ENCODE measurements around the gene RABEP1.

Gene RABEP1

DNA sequence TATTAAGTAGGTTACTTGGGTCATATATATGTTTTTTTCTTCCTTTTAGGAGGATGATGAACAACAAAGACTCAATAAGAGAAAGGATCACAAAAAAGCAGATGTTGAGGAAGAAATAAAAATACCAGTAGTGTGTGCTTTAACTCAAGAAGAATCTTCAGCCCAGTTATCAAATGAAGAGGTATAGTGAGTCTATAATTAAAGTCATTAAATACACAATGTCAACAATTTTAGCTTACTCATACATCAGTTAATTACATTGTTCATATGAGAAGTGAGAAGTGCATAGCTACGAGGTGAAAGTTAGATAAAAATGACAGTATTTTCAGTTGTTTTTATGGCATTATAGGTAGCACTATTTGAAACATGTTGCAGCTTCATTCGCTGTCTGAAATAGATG, 72.2 kb downstream of the RABEP1 start:
- ChIA-PET POLR2A (no interaction called here), CTCF (interaction anchor here (1.0 to 1.5 kb wide), 2 partner anchors 11 to 22 kb away, joined by 4 read pairs; no protein-coding TSS in a partner anchor)
- DNase-seq (ENCODE audit: extremely low spot score) = no peak
- TF ChIP-seq, protein P1, sequence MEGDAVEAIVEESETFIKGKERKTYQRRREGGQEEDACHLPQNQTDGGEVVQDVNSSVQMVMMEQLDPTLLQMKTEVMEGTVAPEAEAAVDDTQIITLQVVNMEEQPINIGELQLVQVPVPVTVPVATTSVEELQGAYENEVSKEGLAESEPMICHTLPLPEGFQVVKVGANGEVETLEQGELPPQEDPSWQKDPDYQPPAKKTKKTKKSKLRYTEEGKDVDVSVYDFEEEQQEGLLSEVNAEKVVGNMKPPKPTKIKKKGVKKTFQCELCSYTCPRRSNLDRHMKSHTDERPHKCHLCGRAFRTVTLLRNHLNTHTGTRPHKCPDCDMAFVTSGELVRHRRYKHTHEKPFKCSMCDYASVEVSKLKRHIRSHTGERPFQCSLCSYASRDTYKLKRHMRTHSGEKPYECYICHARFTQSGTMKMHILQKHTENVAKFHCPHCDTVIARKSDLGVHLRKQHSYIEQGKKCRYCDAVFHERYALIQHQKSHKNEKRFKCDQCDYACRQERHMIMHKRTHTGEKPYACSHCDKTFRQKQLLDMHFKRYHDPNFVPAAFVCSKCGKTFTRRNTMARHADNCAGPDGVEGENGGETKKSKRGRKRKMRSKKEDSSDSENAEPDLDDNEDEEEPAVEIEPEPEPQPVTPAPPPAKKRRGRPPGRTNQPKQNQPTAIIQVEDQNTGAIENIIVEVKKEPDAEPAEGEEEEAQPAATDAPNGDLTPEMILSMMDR (IDR thresholded peaks at IDR 0.05; ENCODE audit: control extremely low read depth, extremely low read depth, low read depth, missing control alignments) = no peak

DNA sequence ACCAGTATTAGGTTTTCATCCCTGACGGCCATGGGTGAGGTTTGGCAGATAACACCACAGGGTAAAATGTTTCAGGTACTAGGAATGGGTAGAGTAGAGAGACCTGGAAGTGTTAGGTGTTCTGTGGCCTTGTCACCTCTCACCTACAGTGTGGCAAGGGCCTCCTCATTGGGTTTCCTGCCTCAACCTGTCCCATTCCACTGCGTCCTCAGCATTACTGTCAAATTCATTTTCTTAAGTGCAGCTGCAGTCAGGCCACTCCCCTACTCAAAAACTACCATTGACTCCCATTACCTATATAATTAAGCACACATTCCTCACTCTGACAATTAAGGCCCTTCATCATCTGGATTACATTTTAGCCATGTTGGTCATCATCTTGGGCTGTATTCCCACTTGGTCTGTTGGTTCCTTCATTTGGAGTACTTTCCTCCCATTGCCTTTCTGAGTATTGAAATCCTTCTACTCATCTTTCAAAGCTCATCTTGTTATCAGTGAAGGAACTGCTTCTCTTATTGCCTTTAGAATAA, 72.9 kb downstream of the RABEP1 start:
- CTCF ChIA-PET = interaction anchor here (1.0 to 1.5 kb wide), 2 partner anchors 11 to 23 kb away, joined by 4 read pairs; no protein-coding TSS in a partner anchor
- no peak for DNase-seq (ENCODE audit: extremely low spot score)
- POLR2A ChIA-PET = no interaction called here
- TF ChIP-seq, protein P1 (IDR thresholded peaks at IDR 0.05; ENCODE audit: control extremely low read depth, extremely low read depth, low read depth, missing control alignments) = no peak

DNA sequence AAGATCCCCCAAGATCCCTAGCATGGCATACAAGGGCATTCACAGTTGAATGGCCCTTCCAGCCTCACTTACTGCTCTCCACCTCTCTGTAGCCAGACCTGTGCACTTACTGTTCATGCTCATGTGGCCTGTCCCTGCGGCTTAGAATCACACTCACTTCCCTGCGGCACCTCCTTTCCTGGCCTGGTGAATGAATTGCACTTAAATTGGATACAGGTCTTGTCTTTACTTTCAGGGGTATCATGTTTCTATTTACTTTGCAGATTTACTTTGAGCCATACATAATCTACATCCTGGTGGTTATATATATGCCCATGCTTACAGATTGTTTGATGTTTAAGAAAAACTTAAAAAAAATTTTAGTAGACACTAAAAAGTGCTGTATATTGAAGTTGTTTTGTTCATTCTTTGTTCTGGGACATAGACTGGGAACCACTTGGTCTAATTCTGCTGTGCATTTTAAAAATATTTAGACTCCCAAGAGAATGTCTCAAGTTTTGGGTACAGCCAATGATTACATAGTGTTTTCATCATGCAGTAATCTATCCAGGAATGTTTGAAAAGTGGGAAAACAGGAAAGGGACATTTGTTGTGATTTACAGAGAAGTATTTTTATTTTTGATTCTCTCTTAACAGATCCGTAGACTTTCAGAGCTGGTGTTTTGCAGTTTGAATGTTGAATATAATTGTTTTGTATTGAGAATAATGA, 73.5 kb downstream of the RABEP1 start:
- ChIA-PET CTCF (interaction anchor here (1.0 to 1.5 kb wide), 3 partner anchors 16 to 107 kb away, joined by 3 to 4 read pairs (median 4); no protein-coding TSS in a partner anchor), POLR2A (no interaction called here)
- DNase-seq (ENCODE audit: extremely low spot score) = no peak
- TF ChIP-seq, protein P1 (IDR thresholded peaks at IDR 0.05; ENCODE audit: control extremely low read depth, extremely low read depth, low read depth, missing control alignments) = no peak

DNA sequence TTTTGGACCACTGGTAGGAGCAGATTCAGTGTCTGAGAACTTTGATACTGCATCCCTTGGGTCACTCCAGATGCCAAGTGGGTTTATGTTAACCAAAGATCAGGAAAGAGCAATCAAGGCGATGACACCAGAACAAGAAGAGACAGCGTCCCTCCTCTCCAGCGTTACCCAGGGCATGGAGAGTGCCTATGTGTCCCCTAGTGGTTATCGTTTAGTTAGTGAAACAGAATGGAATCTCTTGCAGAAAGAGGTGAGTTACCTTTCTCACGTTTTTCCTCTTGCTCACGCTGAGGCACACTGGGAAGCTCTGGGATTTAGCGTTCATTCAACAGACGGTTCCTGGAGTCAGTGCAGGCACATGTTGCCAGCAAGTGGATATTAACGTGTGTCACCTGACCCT, 79.3 kb downstream of the RABEP1 start:
- no peak for DNase-seq (ENCODE audit: extremely low spot score)
- TF ChIP-seq, protein P1 (IDR thresholded peaks at IDR 0.05; ENCODE audit: control extremely low read depth, extremely low read depth, low read depth, missing control alignments) = no peak
- CTCF ChIA-PET = interaction anchor here (1.0 to 2.0 kb wide), 3 partner anchors 11 to 17 kb away, joined by 3 to 7 read pairs (median 4); no protein-coding TSS in a partner anchor
- POLR2A ChIA-PET = no interaction called here

DNA sequence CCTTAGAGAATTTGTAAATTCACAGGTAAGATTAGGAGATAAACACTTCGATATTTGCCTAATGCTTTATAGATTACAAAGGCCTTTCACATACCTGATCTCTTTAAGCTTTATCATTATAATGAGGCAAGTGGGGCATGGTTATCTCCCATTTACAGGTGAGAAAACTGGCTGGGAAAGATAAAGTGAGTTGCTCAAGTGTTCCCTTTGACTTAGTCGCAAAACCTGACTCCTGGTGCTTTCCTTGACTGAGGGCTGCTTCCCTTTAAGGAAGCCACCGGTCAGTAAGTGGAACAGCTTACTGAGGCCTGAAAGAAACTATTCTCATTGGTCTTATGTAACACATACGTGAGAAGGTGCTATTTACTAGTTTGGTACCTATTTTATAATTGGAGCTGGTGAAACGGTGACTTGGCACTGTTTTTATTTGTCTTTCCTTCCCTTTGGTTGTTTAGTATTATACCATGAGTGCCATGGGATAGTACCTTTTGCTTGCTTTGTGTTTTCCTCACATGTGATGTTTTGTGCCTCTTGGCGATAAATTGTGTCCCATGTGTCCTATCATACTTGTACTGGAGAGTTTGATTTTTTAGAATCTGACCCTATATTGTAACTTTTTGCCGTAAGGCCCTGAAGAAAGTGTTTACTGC, 80.2 kb downstream of the RABEP1 start:
- ChIA-PET POLR2A (no interaction called here), CTCF (interaction anchor here (1.0 to 2.0 kb wide), 3 partner anchors 10 to 16 kb away, joined by 3 to 7 read pairs (median 4); no protein-coding TSS in a partner anchor)
- TF ChIP-seq, protein P1 (IDR thresholded peaks at IDR 0.05; ENCODE audit: control extremely low read depth, extremely low read depth, low read depth, missing control alignments) = no peak

DNA sequence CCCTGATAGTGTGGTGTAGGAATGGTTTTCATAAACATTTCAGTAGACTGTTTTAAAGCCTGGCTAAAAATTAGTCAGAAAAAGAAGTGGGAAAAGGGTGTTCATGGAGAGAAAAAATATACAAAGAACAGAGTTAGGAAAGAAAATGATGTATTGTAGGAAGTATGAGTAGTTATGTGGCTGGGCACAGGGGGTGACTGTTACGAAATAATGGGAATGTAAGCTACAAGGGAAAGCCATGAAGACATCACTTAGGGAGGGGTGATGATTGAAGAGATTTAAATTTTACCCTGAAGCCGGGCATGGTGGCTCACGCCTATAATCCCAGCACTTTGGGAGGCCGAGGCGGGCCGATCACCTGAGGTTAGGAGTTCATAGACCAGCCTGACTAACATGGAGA, 82.1 kb downstream of the RABEP1 start:
- TF ChIP-seq, protein P1 (IDR thresholded peaks at IDR 0.05; ENCODE audit: control extremely low read depth, extremely low read depth, low read depth, missing control alignments) = no peak
- no peak for DNase-seq (ENCODE audit: extremely low spot score)
- ChIA-PET POLR2A (no interaction called here), CTCF (interaction anchor here (0.6 kb wide), 1 partner anchor 35 kb away, joined by 3 read pairs; no protein-coding TSS in a partner anchor)

More for the DNA sequence above, 80.2 kb downstream of the RABEP1 start:
- DNase-seq (ENCODE audit: extremely low spot score) = no peak
